ENCODE results near the gene HCK.
"Not testable (repeated sequence)": the region's sequence is repeated elsewhere in the genome, so short reads cannot be mapped to it uniquely, and the experiment has no call there.

HCK gene

GRCh38 chr20:32029561-32029960, 22.5 kb upstream of the HCK start:
- no peak for DNase-seq

GRCh38 chr20:32031007-32031958, 20.8 kb upstream of the HCK start:
- DNase-seq, result peak; percentile 9 to 80 (median 36)

- DNase-seq, result no peak
These were observed 18.7 kb upstream of the HCK start for GRCh38 chr20:32033316-32033715.

GRCh38 chr20:32033721-32034120, 18.3 kb upstream of the HCK start:
- not testable (repeated sequence) for DNase-seq

- DNase-seq, result no peak
These were observed 17.2 kb upstream of the HCK start for GRCh38 chr20:32034581-32035425.

- no peak for DNase-seq
These were observed 16.6 kb upstream of the HCK start for GRCh38 chr20:32035426-32035779.

- no peak for DNase-seq
These were observed 15.8 kb upstream of the HCK start for GRCh38 chr20:32036252-32036651.

- DNase-seq, result no peak
These were observed 15.1 kb upstream of the HCK start for GRCh38 chr20:32036716-32037485.

- DNase-seq, result no peak
These were observed 14.1 kb upstream of the HCK start for GRCh38 chr20:32037929-32038328.

GRCh38 chr20:32040142-32040953, 11.7 kb upstream of the HCK start:
- DNase-seq, result no peak

GRCh38 chr20:32045999-32046398, 6.0 kb upstream of the HCK start:
- DNase-seq, result no peak

- no peak for DNase-seq
These were observed 1.7 kb upstream of the HCK start for GRCh38 chr20:32050324-32050841.

GRCh38 chr20:32050851-32051556, 1.0 kb upstream of the HCK start:
- DNase-seq, result no peak

GRCh38 chr20:32051720-32052089, 337 bp upstream of the HCK start:
- no peak for DNase-seq

- DNase-seq, result no peak
These were observed 828 bp downstream of the HCK start for GRCh38 chr20:32052778-32053362.

GRCh38 chr20:32053648-32054047, 1.6 kb downstream of the HCK start:
- no peak for DNase-seq

- DNase-seq, result no peak
These were observed 4.9 kb downstream of the HCK start for GRCh38 chr20:32056708-32057483.

GRCh38 chr20:32057656-32058184, 5.7 kb downstream of the HCK start:
- no peak for DNase-seq

GRCh38 chr20:32059189-32059588, 7.1 kb downstream of the HCK start:
- DNase-seq, result no peak

GRCh38 chr20:32062776-32063170, 10.7 kb downstream of the HCK start:
- no peak for DNase-seq
